Bone marrow (tissue), 2 donors: ENCODE results near the gene ATOX1.

ENCODE experiments used
- DNase-seq, 2 donors: peaks; one replicate each; lab custom pipeline; 2025; lab: John Stamatoyannopoulos, UW

ATOX1 gene

DNA sequence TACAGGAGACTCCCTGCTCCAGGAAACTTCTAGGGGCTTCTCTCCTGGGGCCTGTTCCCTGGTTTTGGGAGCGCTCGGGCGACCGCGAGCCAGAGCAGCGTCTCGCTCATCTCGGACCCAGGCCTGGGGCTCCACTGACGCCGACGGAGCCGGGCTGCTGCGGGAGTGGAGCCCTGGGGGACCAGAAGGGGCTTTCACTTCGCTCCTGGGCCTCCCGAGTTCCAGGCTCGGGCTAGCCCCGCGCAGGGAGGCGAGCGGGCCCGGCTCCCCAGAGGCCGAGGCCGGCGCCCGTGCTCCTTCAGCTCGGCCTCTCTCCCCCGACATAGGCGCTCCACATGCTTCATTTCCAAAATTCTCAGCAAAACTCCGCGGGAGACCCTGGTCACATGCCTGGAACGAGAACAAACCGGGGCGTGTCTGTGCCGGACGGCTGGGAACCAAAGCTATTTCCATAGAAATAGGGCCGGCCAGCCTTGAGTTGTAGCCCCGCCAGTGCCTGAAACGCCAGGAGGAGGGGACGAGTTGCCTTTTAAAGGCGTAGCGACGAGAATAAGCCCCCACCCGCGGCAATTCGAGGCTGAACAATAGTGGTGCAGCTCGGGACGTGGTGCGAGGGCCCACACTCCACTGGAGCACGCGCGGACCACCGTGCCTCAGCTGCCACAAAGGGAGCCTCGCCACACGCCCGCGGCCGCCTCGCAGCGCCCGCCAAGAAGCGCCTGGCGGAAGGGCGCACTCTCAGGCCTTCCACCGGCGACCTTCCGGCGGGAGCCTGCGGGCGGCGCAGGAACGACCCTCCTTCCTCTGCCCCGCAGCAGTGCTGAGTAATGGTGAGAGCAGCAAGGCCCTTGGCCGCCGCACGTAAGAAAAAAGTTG lies 12.2 kb upstream of the ATOX1 start:
- peak in 1 of 2 donors; percentile 88 for DNase-seq

DNA sequence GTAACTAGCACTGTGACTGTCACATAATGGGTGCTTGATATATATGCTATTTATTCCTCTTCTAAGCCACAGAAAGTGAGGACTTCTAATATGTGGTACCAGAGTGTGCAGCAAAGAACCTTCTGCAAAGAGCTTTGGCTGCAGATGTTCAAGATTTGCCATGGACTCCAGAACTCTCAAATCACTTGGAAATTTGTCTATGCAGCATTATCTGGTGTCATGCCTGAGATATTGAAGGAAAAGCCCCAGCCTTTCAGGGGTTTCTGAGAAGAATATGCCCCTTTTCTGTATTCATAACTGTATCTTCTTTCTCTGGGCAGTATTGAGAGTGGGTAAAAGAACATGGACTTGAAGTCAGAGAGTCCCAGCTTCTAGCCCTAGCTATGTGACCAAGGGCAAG lies 8.5 kb upstream of the ATOX1 start:
- no peak for DNase-seq

DNA sequence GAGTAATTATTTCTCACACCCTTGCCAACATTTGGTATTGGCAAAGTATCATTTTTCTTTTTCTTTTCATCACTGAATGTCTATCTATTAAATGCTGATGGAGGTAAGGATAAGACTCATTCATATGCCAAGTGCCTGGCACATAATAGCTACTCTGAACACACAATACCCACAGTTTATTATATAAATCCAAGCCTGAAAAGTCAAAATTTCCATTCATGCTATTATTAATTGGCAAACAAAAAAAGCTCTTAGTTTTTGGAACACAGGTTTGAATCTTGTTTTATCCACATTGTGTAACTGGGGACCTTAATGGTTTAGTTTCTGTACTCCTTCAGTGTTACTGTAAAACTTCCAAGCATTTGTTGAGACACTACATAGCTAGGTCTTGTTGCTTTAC lies 6.4 kb upstream of the ATOX1 start:
- DNase-seq, result no peak

DNA sequence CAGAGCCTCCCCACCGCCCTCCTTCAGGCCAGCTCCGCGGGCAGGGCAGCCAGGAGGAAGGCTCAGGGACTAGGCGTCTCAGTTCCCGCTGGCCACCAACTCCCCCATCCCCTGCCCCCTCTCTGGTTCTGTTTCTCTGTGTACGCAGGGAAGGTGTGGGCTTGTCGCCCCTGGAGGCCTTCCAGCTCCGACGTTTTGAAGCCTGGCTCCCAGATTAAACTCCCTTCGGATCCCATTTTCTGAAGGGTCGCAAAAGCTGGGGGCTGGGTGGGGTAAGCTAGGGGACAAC lies 346 bp downstream of the ATOX1 start:
- DNase-seq, result no peak

DNA sequence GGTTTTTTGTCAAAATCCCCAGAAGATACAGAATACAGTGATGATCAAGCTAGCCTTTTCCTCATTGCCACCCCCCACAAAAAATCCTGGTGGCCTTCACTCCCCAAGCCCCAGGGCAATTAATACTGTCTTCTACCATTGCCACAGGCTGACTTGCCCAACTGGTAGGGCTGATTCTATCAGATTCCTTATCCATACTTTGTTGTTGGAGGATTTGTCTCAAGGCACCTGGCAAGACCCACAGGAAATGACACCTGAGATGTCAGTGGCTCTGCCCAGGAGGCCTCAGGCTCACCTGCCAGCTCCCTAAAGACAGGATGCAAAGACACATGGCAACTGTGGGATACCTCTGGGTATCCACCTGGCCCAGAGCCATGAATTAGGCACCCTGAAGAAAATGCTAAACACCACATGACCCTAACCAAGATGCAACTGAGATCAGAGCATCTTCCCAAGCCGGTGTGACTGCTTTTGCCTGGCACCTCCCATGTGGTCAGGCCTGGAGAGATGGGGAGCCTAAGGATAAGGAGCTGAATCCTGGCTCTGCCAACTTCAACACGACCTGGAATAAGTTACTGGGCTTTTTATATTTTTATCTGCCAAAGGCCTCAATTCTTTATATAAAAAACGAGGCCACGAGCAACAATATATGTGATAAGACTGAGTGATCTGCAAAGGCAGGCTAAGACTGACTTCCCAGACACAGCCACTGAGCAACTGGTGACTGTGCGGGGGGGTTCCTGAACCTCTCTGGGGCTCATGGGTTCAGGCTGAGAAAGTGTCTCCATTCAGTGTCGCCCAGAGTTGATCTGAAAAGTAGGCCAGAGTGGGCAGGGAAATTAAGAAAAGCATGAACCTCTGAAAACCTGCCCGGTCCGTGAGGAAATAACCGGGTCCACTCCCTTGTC lies 944 bp downstream of the ATOX1 start:
- DNase-seq, result no peak

DNA sequence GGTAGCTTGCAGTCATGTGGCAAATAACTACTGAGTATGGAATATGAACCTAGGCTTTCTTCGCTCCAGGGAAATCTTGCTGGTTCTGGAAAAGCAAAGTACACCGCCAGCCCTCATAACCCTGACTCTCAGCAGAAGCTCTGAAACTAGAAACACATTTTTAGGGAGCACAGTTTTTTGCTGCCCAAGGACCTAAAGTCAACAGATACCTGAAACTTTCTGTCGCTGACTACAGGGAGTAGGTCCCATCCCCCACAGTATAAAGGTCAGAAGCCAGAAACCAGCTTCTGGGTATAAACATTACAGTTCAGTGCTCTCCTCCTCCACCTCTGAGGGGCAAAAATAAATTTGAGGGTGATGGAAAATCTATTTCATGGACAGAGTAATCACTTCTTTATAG lies 3.0 kb downstream of the ATOX1 start:
- no peak for DNase-seq

DNA sequence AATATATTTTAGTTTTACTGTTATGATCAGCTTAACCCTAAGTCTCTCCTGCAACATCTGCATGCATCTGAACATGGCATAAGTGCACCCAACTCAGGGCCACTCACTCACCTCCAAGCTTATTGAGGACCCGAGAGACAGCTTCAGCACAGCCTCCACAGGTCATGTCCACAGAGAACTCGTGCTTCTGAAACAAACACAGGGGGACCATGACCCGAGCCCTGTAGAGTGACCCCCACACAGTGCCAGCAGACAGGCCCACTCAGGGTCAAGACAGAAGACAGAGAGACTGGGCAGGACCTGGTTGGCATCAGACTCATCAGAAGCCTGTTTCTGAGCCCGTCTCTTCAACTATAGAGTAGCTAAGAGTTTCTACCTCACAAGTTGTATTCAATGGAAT lies 6.8 kb downstream of the ATOX1 start:
- DNase-seq, result no peak

DNA sequence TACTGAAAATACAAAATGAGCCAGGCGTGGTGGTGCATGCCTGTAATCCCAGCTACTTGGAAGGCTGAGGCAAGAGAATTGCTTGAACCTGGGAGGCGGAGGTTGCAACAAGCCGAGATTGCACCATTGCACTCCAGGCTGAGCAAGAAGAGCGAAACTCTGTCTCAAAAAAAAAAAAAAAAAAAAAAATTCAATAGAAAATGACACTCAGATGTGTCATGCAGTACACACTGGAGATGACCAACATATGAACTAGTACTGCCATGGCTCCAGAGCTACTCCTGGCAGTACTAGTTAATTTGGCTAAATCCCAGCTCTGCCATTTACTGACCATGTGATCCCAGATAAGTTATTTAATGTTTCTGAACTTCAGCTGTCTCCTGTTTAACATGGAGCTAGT lies 7.3 kb downstream of the ATOX1 start:
- DNase-seq, result no peak

DNA sequence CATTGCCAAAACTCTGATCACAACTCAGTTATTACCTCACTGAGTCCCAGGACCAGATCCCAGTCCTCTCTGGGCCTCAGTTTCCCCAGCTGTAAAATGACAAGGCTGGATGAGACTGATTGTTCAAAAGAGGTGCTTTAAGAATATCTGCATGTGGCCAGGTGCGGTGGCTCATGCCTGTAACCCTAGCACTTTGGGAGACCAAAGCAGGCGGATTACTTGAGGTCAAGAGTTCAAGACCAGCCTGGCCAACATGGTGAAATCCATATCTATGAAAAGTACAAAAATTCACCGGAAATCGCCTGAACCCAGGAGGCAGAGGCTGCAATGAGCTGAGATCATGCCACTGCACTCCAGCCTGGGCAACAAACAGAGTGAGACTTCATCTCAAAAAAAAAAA lies 8.3 kb downstream of the ATOX1 start:
- no peak for DNase-seq

DNA sequence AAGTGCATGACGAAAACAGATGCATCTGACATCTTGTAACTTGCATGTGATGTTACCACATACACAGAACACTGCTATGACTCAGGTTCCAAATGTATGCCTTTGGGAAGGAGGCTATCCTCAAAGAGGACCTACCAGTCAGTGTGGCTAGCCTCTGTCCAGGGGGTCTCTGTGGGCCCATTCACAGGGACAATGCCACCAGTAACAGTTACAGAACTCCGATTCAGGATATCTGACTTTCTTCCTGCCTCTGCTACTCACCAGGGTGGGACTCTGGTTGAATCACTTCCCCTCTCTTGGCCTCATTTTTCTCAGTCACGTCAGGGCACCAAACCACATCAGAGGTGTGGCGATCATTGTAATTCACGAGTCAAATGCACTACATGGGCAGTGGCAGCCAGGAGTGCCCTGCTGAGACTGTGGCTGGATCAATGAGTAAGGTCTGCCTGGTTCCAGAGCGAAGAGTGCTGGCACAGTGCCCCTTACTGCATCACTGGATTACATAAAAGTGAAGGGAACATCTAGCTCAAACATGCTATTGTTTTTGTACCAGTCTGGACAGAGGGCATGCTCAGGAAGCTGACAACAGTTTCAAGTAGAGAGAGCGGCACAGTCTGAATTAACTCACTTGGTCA lies 13.2 kb downstream of the ATOX1 start:
- peak; percentile 22 to 50 for DNase-seq

DNA sequence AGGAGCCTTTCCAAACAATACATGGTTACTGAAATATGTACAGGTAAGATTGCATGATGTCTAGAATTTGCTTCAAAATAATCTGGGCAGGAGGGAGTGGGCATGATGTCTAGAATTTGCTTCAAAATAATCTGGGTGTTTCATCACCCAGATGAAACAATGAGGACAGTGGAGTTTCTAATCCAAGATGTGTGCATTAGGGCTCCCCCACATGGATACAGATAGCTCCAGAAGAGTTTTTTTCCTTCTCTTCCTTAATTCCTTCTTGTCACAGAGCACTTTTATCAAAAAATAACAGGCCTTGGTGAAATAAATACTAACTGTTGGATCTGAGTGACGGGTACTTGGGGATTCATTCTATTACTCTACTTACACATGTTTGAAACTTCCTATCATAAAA lies 14.9 kb downstream of the ATOX1 start:
- no peak for DNase-seq

DNA sequence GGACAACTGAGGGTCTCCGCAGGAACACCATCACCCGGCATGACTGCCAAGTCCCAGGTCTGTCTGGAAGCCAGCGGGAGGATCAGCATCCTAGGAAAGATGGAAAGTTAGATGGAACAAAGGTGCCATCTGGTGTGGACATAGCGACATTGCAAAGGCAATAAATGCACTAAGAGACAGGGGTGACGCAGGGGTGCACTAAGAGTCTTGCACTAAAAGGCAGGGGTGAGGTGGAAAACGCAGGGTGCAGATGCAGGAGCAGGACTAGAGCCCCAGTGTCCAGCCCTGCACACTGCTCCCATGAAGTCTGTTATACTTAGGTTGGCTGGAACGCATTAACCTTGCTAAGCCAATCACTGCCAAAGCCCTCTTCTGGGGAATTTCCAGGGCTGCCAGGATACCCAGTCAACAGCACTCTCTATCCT lies 15.5 kb downstream of the ATOX1 start:
- no peak for DNase-seq

DNA sequence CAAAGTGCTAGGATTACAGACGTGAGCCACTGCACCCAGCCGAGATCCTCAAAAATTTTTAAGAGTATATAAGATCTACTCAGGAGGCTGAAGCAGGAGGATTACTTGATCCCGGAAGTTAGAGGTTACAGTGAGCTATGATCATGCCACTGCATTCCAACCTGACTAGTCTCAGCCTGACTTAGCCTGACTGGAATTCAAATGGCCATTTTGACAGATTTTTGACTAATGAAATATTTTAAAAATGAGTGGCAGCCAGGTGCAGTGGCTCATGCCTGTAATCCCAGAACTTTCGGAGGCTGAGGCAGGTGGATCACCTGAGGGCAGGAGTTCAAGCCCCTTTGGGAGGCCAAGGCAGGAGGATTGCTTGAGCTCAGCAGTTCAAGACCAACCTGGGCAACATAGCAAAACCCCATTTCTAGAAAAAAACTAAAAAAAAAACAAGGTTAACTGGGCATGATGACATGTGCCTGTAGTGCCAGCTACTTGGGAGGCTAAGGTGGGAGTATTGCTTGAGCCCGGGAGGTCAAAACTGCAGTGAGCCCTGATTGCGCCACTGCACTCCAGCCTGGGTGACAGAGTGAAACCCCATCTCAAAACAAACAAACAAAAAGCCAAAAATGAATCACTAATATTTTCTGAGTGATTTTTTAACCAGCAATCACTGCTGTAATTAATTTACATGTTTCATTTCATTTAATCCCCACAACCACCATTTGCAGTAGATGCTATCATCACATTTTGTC lies 16.6 kb downstream of the ATOX1 start:
- DNase-seq, result no peak

DNA sequence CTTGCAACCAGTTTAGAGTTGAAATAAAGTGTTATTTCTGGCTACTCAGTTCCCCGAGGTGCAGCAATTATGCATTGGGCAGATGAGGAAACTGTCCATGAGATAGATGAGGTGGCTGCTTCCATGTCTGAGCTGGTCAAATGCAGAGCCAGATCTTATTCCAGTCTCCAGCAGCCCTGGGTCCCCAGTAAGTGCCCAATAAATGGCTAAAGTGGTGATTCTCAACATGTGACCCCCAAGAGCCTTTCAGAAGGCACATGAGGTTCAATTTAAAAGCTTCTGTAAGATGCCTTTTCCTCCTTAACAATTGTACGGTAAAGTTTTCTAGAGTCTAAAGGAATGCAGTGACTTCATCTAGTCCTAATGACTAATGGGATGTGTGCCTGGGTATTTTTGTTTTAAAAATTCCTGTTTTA lies 17.5 kb downstream of the ATOX1 start:
- no peak for DNase-seq

DNA sequence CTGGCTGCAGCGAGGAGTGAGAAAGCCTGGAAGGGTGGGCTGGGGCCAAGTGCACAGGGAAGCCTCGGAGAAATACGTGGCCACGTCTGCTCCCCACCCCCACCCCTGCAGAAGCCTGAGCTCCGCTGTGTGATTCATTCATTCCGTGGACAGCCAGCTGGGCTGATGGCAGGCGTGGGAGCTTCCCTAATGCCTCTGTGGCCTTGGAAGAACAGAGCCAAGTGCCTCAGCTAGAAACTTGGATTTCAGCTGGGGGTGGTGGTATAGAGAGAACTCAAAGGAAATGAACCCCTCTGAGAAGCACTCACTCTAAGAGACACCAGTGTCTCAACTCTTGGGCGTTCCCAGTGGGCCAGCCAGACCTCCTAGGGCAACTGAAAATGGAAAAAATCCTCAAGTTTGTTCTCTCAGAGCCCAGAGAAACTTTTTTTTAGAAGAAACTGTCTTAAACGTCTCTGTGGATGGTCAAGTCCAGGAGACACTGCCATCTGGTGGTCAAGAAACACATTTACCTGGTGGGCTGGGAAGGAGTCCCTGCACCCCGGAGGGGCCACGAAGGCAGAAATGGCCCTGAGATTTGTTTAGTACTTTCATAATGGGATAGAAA lies 18.0 kb downstream of the ATOX1 start:
- DNase-seq, result peak in 1 of 2 donors; percentile 41

DNA sequence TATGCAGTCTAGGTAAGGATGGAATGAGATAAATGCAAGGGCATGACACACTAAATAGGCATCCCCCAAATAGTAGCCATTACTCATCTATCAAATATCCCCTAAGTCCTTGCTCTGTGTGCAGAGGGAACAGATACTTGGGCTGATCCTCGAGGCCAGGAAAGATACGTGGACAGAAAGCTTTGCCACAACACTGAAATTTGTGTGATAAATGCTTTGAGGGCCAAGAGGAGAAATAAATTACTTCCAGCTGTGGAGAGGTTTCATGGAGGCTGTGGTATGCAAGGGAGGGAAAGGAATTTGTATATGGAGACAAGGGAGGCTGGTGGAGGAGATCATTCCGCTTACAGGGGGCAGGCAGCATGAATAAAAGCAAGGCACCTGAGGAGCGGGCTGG lies 18.5 kb downstream of the ATOX1 start:
- DNase-seq, result no peak

DNA sequence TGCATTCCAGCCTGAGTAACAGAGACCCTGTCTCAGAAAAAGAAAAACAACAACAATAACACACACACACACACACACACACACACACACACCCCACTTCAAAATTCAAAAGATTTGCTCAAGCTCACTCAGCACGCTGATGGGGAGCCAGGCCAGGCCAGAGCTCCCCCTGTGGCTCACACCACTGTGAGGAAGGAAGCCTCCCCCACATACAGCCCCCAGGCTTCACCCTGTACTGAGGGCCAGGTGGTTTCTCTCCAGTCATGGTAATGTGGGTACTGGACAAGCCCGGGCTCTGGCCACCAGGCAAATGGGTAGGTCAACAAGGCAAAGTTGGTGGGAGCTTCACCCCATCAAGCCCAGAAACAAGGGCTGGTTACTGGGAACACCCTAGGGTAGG lies 19.0 kb downstream of the ATOX1 start:
- DNase-seq, result no peak

DNA sequence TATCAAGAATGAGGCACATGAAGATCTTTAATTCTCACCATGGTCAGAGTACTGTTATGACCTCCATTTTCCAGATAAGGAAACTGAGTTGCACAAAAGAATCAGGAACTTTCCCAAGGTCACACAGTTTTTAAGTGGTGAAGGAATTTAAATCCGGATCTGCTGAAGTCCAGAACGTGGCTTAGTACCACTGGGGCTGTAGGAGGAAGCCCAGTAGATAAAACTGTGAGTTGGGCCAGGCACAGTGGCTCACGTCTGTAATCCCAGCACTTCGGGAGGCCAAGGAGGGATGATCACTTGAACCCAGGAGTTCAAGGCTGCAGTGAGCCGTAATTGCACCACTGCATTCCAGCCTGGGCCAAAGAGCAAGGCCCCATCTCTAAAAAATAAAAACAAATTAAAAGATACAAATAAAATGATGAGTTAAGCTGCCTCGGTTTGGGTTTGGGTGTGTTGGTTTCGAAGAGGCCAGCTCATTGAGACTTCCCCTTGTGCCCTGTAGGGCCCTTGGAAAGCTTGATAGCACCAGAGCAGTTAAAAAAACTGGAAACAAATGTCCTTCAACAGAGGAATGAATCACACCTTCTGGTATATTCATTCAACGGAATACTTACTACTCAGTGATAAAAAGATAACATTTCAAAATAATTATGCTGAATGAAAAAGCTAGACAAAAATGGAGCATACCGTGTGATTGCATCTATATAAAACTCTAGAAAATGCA lies 20.1 kb downstream of the ATOX1 start:
- no peak for DNase-seq

DNA sequence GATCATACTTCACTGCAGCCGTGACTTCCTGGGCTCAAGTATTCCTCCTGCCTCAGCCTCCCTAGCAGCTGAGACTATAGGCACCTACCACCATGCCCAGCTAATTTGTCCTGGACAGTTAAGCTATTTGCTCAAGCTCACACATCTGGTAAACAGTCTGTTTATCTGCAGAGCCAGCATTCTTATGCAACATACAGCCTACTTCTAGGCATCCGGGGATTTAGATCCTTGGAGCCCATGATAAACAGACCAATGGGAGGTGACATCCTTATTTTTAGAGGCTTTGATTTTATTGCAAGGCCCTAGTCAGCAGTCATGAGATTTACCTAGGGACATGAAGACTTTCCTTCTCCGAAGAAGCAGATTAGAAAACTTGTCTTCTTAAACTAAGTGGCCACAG lies 21.0 kb downstream of the ATOX1 start:
- no peak for DNase-seq

DNA sequence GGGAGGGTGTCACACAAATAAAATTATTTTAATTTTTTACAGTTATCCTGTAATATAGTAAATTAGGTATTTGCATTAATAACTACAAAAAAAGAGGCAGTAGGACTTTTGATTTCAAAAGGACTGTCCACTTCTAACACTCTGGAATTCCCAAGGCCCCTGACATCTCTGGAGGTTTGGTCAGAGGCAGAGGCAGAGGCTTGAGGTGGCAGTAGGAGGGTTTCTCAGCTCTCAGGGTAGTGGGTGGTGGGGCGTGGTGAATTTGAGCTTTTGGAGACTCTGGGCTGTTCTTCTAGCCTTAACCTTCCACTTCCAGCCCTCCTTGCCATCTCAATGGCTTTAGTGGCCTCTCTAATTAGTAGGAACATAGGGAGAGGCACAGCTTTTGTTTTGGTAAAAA lies 22.8 kb downstream of the ATOX1 start:
- DNase-seq, result no peak

DNA sequence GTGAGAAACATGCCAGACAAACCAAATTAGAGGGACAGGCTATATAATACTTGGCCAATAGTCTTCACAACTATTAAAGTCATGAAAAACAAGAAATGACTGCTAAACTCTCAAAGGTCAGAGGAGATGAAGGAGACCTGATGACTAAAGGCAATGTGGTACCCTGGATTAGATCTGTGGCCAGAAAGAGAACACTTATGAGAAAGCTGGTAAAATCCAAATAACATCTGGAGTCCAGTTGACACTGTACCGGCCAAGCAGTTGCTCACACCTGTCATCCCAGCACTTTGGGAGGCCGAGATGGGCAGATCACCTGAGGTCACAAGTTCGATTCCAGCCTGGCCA lies 24.4 kb downstream of the ATOX1 start:
- DNase-seq, result no peak
